HFF-Myc (cell line): ENCODE data around the gene HNRNPL.
A peak's percentile ranks its signal among the peaks of the same experiment; 100 is the strongest.
"Not testable (repeated sequence)": the region's sequence is repeated elsewhere in the genome, so short reads cannot be mapped to it uniquely, and the experiment has no call there.

Source experiments
- DNase-seq: peaks from one replicate; pipeline ENCODE4 v3.0.0-alpha.2; 2011; ENCODE audit warnings: low read depth; ENCODE audit errors: extremely low read depth
- H3K4me3 ChIP-seq: replicated peaks from 2 replicates; pipeline ENCODE4 v1.5.1; 2011; ENCODE audit warnings: low read depth, mild to moderate bottlenecking, control low read depth, low read length
- TF ChIP-seq, protein P1 (sequence below): IDR thresholded peaks from 2 replicates; pipeline ENCODE4 v1.5.1; 2012; ENCODE audit warnings: mild to moderate bottlenecking, low read depth, low read length, control low read depth; ENCODE audit errors: missing control alignments

Gene HNRNPL

DNA sequence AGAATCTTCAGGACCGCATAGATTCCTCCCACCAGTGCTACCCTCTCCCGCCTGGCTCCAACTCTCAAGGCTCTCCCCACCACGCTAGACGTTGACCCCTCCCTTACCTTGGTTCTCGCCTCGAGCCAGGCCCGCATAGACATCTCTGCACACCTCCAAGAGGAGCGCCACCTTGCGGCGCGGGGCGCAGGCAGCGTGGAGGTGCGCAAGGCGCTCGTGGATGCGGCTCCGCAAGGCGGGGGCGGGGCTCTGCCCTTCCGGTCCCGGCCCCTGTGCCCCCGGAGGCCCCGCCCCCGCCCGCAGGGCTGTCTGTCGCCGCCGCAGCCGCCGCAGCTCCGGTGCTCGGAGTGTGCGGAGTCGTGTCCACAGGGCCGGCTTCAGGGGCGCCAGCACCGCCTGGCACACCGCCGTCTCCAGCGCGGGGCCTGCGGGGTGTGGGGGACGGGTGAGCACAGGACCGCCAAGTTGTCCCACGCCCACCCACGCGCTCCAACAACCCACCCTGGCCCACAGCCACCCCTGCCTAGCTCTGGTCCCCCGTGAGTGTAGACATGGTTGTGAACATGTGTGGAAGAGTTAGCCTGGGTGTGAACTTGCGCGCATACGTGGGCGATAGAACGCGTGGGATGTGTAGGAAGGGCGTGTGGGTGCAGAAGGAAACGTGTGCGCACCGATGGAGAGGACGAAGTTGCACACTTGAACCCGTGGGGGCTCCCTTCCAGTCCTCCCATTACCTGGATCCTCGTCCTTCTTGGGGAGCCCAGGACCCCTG lies 20.2 kb upstream of the HNRNPL start:
- H3K4me3 ChIP-seq: peak overlapping the region; percentile 48
- TF ChIP-seq, protein P1, sequence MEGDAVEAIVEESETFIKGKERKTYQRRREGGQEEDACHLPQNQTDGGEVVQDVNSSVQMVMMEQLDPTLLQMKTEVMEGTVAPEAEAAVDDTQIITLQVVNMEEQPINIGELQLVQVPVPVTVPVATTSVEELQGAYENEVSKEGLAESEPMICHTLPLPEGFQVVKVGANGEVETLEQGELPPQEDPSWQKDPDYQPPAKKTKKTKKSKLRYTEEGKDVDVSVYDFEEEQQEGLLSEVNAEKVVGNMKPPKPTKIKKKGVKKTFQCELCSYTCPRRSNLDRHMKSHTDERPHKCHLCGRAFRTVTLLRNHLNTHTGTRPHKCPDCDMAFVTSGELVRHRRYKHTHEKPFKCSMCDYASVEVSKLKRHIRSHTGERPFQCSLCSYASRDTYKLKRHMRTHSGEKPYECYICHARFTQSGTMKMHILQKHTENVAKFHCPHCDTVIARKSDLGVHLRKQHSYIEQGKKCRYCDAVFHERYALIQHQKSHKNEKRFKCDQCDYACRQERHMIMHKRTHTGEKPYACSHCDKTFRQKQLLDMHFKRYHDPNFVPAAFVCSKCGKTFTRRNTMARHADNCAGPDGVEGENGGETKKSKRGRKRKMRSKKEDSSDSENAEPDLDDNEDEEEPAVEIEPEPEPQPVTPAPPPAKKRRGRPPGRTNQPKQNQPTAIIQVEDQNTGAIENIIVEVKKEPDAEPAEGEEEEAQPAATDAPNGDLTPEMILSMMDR: peak; percentile 78
- DNase-seq: peak; percentile 31

DNA sequence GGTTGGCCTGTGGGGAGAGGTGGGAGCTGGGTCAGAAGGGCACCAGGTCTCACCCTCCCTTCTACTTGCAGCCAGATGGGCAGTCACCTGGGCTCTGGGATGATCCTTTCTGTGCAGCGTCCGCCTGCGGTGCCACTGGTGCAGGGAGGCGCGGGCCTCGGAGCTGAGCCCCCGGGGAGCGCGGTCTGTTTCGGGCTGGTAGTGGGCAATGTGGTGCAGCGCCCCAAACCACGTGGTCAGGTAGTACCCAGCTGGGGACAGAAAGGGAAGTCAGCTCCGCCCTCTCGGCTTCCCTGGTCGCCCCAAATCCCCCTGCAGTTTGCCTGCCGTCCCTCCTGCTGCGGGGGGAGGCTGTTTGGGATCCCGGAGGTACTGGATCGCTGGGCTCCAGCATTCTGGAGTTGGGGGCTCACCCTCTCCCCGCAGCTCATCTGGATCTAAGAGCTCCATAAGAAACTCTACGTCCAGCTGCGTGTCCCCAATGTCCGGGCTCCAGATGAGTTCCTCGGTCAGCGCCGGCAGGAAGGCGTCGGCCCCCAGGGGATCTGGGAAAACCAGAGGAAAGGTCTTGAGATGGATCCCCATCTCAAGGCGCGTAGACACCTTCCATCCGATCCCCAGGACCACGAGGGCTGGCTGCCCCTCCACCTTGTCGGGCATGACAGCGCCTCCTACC lies 19.5 kb upstream of the HNRNPL start:
- TF ChIP-seq, protein P1: no peak
- no peak for DNase-seq
- peak overlapping the region; percentile 48 for H3K4me3 ChIP-seq

DNA sequence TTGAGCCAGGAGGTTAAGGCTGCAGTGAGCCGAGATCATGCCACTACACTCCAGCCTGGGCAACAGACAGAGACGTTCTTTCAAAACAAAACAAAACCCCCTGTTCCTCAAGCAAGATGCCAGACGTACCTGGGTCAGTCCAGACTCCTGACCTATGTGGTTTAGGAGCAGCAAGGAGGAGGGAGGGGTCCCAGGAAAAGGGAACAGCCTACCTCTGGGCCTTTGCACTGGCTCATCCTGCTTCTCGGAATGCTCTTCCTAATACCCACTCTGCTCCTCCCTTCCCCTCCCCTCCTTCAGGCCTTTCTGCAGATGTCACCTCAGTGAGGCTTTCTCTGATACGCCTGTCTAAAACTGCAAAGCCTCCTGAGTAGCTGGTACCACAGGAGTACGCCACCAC lies 18.8 kb upstream of the HNRNPL start:
- TF ChIP-seq, protein P1: no peak
- no peak for DNase-seq
- H3K4me3 ChIP-seq: peak overlapping the region; percentile 48; the same call in 1 of the 2 replicates

DNA sequence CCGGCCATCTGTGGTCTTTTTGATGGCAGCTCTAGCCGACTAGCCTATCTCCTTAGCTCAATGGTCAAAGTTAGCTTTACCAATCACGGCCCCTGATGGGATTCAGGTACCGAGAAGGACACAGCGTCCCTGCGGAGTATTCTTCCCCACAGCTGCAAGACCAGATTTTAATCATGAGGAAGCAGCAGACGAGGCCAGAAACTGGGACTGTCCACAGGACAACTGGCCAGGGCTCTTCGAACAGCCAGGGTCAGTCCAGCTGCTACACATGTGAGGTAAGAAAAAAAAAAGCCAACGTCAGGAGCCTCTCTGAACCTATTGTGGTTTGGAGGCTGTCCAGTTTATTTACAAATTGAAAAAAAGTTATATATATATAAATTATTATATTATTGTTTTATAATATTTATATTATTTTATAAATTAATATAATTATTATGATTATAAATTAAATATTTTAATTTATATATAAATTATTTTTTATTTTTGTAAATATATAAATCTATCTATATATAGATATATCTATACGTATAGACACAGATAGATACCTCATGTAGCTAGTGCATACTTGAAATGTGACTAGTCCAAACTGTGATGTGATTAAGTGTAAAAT lies 17.5 kb upstream of the HNRNPL start:
- no peak overlapping the region for H3K4me3 ChIP-seq
- DNase-seq: no peak
- TF ChIP-seq, protein P1: no peak

DNA sequence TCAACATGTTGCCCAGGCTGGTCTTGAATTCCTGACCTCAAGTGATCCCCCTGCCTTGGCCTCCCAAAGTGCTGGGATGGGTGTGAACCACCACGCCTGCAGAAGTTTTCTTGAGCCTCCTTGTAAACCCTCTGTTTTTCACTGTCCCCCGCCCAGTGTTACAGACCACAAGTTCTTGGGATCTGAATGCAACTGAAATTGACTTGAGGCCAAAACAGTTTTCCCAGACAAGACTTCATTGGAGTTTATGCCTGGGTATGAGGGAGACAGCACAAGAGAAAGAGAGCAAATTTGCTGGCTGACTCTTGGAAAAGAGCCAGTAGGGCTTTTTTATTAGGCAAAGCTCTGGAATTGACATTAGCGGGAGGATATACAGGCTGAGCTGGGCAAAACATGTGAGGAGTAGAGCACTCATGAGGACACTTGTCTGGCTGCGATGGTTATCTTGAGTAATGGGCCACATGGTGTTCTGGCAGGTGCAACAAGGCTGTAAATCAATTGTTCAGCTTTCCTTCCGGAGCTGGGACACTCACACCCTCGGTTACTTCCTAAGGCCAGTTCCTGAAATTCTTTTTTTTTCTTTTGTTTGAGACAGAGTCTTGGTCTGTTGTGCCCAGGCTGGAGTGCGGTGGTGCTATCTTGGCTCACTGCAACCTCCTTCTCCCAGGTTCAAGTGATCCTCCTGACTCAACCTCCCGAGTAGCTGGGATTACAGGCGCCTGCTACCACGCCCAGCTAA lies 12.7 kb upstream of the HNRNPL start:
- TF ChIP-seq, protein P1: no peak
- peak; percentile 71 for DNase-seq
- no peak overlapping the region for H3K4me3 ChIP-seq

DNA sequence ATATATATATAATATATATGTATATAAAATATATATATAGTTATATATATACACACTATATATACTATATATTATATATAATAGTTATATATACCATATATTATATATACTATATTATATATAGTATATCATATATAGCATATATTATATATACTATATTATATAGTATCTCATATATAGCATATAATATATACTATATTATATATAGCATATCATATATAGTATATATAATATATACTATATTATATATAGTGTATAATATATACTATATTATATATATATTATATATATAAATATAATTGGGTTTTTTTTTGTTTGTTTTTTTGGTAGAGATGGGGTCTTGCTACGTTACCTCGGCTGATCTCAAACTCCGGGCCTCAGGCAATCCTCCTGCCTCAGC lies 11.6 kb upstream of the HNRNPL start:
- no peak overlapping the region for H3K4me3 ChIP-seq
- TF ChIP-seq, protein P1: no peak
- no peak for DNase-seq

DNA sequence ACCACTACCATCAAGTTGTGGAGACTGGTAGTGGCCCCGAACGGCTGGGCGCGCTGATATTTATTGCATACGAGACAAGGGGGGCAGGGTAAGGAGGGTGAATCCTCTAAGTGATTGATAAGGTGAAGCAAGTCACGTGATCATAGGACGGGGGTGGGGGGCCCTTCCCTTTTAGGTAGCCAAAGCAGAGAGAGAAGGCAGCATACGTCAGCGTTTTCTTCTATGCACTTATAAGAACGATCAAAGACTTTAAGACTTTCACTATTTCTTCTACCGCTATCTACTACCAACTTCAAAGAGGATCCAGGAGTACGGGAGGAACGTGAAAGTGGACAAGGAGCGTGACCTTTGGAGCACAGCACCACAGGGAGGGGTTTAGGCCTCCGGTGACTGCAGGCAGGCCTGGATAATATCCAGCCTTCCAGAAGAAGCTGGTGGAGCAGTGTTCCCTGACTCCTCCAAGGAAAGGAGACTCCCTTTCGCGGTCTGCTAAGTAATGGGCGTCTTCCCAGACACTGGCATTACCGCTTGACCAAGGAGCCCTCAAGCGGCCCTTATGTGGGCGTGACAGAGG lies 9.9 kb upstream of the HNRNPL start:
- not testable (repeated sequence) for DNase-seq, H3K4me3 ChIP-seq
